Mesendoderm (in vitro differentiated cells): ENCODE results near the gene ADPRS.

Source experiments
- DNase-seq: peaks from one replicate; pipeline ENCODE4 v3.0.0; 2013
- H2AK5ac ChIP-seq: 2 replicates; pipeline ENCODE4 v1.6.1; 2013; ENCODE audit warnings: low read length, inconsistent platforms
- H2BK120ac ChIP-seq: 2 replicates; pipeline ENCODE4 v1.6.1; 2013; ENCODE audit warnings: low read depth, mild to moderate bottlenecking, low read length, moderate library complexity, mixed read lengths
- H2BK15ac ChIP-seq: replicated peaks from 2 replicates; pipeline ENCODE4 v1.6.1; 2013; ENCODE audit warnings: low read depth, mild to moderate bottlenecking, moderate library complexity
- H2BK5ac ChIP-seq: 2 replicates; pipeline ENCODE4 v1.6.1; 2013; ENCODE audit warnings: low read length, inconsistent platforms
- H3K18ac ChIP-seq: 2 replicates; pipeline ENCODE4 v1.6.1; 2013; ENCODE audit warnings: mild to moderate bottlenecking, low read length, mixed read lengths
- H3K23ac ChIP-seq: one replicate; pipeline ENCODE4 v1.6.1; 2013; ENCODE audit warnings: low read length
- H3K27ac ChIP-seq: 2 replicates; pipeline ENCODE4 v1.5.1; 2013; ENCODE audit warnings: low read depth, mild to moderate bottlenecking, inconsistent platforms, low read length, moderate library complexity
- H3K27me3 ChIP-seq: 2 replicates; pipeline ENCODE4 v1.6.1; 2013; ENCODE audit warnings: low read length, control low read depth, mild to moderate bottlenecking, inconsistent platforms; ENCODE audit not compliant: insufficient read depth, poor library complexity
- H3K36me3 ChIP-seq: 2 replicates; pipeline ENCODE4 v1.6.1; 2013; ENCODE audit warnings: low read length, inconsistent platforms; ENCODE audit not compliant: control insufficient read depth, insufficient read depth
- H3K4ac ChIP-seq: one replicate; pipeline ENCODE4 v1.6.1; 2013; ENCODE audit warnings: low read depth, mild to moderate bottlenecking, low read length, moderate library complexity
- H3K4me1 ChIP-seq: 2 replicates; pipeline ENCODE4 v1.6.1; 2013; ENCODE audit warnings: low read depth, low read length, inconsistent platforms; ENCODE audit not compliant: control insufficient read depth
- H3K4me2 ChIP-seq: 2 replicates; pipeline ENCODE4 v1.6.1; 2013; ENCODE audit warnings: low read length
- H3K4me3 ChIP-seq: 2 replicates; pipeline ENCODE4 v1.5.1; 2013; ENCODE audit warnings: mild to moderate bottlenecking, low read length
- H3K56ac ChIP-seq: one replicate; pipeline ENCODE4 v1.6.1; 2013; ENCODE audit warnings: low read length
- H3K79me1 ChIP-seq: 2 replicates; pipeline ENCODE4 v1.6.1; 2013; ENCODE audit warnings: low read length, inconsistent platforms
- H3K79me2 ChIP-seq: 2 replicates; pipeline ENCODE4 v1.6.1; 2013; ENCODE audit warnings: mild to moderate bottlenecking, low read length; ENCODE audit not compliant: control insufficient read depth, insufficient read depth
- H3K9ac ChIP-seq: 2 replicates; pipeline ENCODE4 v1.6.1; 2013; ENCODE audit warnings: low read length, inconsistent platforms
- H4K5ac ChIP-seq: one replicate; pipeline ENCODE4 v1.6.1; 2013; ENCODE audit warnings: low read length
- H4K8ac ChIP-seq: one replicate; pipeline ENCODE4 v1.6.1; 2013; ENCODE audit warnings: low read depth, mild to moderate bottlenecking, control low read depth, low read length, moderate library complexity
- WGBS: extraction: QIAGEN DNeasy Blood & Tissue Kit; methylation state at CpG from one replicate; pipeline ENCODE4 v1.1.7; 2013; ENCODE audit warnings: low lambda C conversion rate, missing lambda C conversion rate; ENCODE audit not compliant: insufficient coverage; ENCODE audit errors: extremely low coverage; 5-methylcytosine and 5-hydroxymethylcytosine counted together

Gene ADPRS

DNA sequence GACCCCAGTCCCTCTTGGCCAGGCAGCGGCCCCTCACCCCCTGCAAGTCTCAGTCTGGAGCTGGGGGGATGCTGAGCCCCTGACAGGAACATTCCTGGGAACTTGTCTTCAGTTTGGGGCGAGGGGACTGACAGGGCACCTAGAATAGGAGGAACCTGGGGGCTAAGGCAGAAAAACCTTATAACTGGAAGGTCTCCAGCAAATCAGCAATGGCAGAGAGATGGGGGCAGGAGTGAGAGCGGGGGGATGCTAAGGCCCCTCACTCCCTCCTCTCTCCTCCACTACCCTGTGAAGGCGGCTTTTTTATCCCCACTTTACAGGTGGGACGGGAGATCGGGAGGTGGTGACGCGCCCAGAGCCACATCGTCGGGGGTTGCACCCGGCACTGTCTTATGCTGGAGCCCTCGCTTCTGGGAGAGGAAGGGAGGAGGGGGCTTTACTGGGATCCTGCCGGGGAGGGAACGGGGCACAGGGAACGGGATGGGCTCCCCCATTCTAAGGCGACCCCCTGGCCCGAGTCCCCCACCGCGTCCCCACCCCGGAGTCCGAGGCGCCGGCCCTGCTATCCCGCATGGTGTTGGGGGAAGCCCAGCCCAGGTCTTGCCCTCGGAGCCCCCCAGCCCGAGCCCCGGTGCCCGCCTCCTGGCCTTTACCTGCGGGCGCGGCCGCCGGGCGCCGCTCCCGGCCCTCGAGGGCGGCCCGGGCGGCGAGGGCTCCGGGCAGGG lies 35.9 kb downstream of the ADPRS start:
- Histone ChIP-seq H2BK5ac (no peak overlapping the region), H3K27ac (no peak overlapping the region), H3K36me3 (no peaks in the 10 kb centered on the region), H4K5ac (no peak overlapping the region), H2BK15ac (no peak overlapping the region), H3K23ac (no peak overlapping the region), H3K9ac (no peak overlapping the region), H3K18ac (peak overlapping the region; percentile 9), H2AK5ac (no peak overlapping the region), H3K79me2 (no peaks in the 10 kb centered on the region), H3K56ac (no peak overlapping the region), H3K4me1 (no peaks in the 10 kb centered on the region), H3K4ac (no peak overlapping the region), H2BK120ac (no peak overlapping the region), H3K4me2 (no peak overlapping the region), H3K79me1 (no peaks in the 10 kb centered on the region), H3K27me3 (peaks cover 23% of the 10 kb centered on the region), H4K8ac (no peak overlapping the region), H3K4me3 (no peak overlapping the region)
- WGBS = no CpG with 5 or more reads among the region's 42 CpGs
- DNase-seq = no peak

DNA sequence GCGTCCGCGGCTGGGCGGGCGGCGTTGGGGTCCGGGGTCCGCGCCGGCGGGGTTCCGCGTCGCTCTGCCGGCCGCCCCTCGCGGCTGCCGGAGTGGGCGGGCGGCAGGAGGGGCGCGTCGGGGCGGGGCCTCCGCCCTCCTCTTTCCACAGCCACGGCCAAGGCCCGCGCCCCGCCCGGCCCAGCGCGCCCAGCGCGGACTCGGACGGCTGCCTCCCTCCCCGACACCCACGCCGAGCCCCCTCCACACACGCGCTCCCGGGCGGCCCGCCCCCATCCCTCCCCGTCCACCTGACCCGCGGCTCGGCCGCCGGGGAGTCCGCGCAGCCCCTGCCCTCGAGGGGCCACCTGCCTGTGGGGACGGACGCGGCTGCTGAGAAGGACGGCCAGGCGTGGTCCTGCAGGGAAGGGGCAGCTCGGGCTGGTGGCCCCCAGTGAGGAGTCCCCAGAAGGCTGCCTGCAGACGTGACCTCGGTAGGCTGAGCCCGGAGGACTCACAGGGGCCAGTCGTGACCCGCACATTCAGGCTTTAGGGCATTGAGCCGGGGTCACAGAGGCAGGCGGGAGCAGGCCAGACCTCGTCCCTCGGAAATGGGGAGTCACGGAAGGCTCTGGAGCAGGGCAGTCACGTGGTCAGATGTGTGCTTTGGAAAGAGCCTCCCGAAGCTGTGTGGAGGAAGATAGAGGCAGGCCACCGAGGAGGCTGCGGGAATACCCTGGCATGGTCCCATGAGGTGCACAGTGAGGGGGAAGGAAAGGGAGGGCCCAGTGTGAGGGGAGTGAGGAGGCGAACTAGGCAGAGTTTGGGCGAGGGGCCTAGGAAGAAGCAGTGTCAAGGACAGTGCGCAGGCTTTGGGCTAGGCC lies 36.7 kb downstream of the ADPRS start, which contains the start of gene COL8A2:
TSS of gene COL8A2 (minus strand) at position 94 of the 863 bp plus-strand sequence. CDS start 24,980 bp downstream, outside the sequence.
- no peaks in the 10 kb centered on the region for H3K36me3 ChIP-seq
- H2BK120ac ChIP-seq = no peak within 1 kb of the TSS
- H3K4me2 ChIP-seq = peak within 1 kb of the TSS; percentile 29
- no peak within 1 kb of the TSS for H4K8ac ChIP-seq
- no CpG with 5 or more reads among the region's 77 CpGs for whole genome bisulfite sequencing
- H3K18ac ChIP-seq = peak within 1 kb of the TSS; percentile 9
- H3K27ac ChIP-seq = no peak within 1 kb of the TSS
- H4K5ac ChIP-seq = no peak within 1 kb of the TSS
- peaks cover 23% of the 10 kb centered on the region for H3K27me3 ChIP-seq
- H3K79me2 ChIP-seq = no peaks in the 10 kb centered on the region
- H3K4ac ChIP-seq = no peak within 1 kb of the TSS
- no peak within 1 kb of the TSS for H2AK5ac ChIP-seq
- no peak for DNase-seq
- H3K9ac ChIP-seq = peak within 1 kb of the TSS; percentile 38
- no peak within 1 kb of the TSS for H2BK5ac ChIP-seq
- peak within 1 kb of the TSS; percentile 57 for H3K23ac ChIP-seq
- no peaks in the 10 kb centered on the region for H3K4me1 ChIP-seq
- H2BK15ac ChIP-seq = no peak within 1 kb of the TSS
- H3K79me1 ChIP-seq = no peaks in the 10 kb centered on the region
- peak within 1 kb of the TSS; percentile 64 for H3K56ac ChIP-seq
- H3K4me3 ChIP-seq = no peak within 1 kb of the TSS

DNA sequence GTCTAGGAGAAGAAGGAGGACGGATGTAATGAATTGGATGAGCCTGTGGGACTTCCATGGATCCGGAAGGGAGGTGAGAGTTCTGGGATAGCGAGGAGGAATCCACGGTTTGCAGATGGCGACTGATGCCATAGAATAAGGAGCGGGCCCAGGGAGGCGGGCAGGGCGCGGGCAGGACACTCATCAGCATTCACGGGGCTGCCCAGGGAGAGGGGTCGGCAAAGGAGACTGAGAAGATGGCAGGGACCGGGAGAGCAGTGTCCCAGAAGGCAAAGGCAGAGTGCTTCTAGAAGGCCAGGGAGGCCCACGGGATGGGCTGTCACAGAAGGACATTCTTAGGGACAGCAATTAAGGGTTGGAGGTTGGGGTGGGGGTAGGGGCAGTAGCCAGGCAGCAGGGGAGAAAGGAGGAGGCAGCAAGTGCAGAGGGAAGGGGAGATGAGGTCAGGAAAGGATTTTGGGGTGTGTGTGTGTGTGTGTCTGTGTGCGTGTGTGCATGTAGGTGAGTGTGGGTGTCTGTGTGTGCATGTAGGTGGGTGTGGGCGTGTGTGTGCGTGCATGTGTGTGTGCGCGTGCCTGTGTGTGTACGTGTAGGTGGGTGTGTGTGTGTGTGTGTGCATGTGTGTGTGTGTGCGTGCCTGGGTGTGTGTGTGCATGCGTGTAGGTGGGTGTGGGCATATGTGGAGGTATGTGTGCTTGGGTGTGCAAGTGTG lies 37.5 kb downstream of the ADPRS start:
- H2AK5ac ChIP-seq = no peak overlapping the region
- WGBS = no CpG with 5 or more reads among the region's 21 CpGs
- H3K79me2 ChIP-seq = no peaks in the 10 kb centered on the region
- H3K4me1 ChIP-seq = no peaks in the 10 kb centered on the region
- H3K4me2 ChIP-seq = no peak overlapping the region
- H3K18ac ChIP-seq = no peak overlapping the region
- no peak overlapping the region for H3K9ac ChIP-seq
- H3K56ac ChIP-seq = no peak overlapping the region
- H2BK15ac ChIP-seq = no peak overlapping the region
- H3K36me3 ChIP-seq = no peaks in the 10 kb centered on the region
- H3K23ac ChIP-seq = peak overlapping the region; percentile 57
- no peak overlapping the region for H3K4me3 ChIP-seq
- peaks cover 23% of the 10 kb centered on the region for H3K27me3 ChIP-seq
- no peak for DNase-seq
- H4K8ac ChIP-seq = no peak overlapping the region
- H3K27ac ChIP-seq = no peak overlapping the region
- no peak overlapping the region for H4K5ac ChIP-seq
- no peak overlapping the region for H2BK120ac ChIP-seq
- H3K4ac ChIP-seq = no peak overlapping the region
- no peaks in the 10 kb centered on the region for H3K79me1 ChIP-seq
- no peak overlapping the region for H2BK5ac ChIP-seq

DNA sequence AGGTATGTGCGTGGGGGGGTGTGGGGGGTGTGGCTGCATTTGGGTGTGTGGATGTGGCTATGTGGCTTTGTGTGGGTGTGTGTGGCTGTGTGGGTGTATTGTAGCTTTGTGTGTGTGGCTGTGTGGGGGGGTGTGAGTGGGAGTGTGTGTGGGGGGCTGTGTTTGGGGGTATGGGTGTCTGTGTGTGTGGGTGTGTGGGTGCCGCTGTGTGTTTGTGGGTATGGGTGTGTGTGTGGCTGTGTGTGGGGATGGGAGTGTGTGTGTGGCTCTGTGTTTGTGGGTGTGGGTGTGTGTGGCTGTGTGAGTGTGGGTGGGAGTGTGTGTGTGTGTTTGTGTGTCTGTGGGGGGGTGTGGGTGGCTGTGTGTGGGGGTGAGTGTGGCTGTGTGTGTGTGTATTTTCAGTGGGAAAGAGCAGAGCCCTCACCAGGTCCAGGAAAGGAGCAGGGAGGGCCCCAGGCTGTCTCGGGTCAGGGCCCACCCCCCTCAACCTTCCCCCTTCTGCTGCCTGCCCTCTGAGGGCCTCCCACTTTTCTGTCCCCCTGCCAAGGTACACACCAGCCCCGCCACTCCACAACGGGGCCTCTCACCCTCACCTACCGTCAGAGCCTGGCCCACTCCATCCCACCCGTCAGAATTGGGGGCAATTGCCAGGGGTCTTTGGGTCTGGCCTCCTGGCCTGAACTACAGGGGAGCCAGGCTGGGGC lies 38.3 kb downstream of the ADPRS start:
- no peaks in the 10 kb centered on the region for H3K36me3 ChIP-seq
- no peak overlapping the region for H2BK5ac ChIP-seq
- no peak overlapping the region for H3K4me2 ChIP-seq
- no peak overlapping the region for H4K5ac ChIP-seq
- no peak overlapping the region for H3K27ac ChIP-seq
- no peak overlapping the region for H3K56ac ChIP-seq
- no peaks in the 10 kb centered on the region for H3K79me2 ChIP-seq
- H2BK15ac ChIP-seq = no peak overlapping the region
- H4K8ac ChIP-seq = no peak overlapping the region
- no peak overlapping the region for H3K4me3 ChIP-seq
- H3K79me1 ChIP-seq = no peaks in the 10 kb centered on the region
- peaks cover 23% of the 10 kb centered on the region for H3K27me3 ChIP-seq
- H3K4me1 ChIP-seq = no peaks in the 10 kb centered on the region
- H3K4ac ChIP-seq = no peak overlapping the region
- no peak overlapping the region for H3K18ac ChIP-seq
- no peak for DNase-seq
- H2AK5ac ChIP-seq = no peak overlapping the region
- no CpG with 5 or more reads among the region's 7 CpGs for WGBS
- H3K23ac ChIP-seq = no peak overlapping the region
- H3K9ac ChIP-seq = no peak overlapping the region
- H2BK120ac ChIP-seq = no peak overlapping the region

DNA sequence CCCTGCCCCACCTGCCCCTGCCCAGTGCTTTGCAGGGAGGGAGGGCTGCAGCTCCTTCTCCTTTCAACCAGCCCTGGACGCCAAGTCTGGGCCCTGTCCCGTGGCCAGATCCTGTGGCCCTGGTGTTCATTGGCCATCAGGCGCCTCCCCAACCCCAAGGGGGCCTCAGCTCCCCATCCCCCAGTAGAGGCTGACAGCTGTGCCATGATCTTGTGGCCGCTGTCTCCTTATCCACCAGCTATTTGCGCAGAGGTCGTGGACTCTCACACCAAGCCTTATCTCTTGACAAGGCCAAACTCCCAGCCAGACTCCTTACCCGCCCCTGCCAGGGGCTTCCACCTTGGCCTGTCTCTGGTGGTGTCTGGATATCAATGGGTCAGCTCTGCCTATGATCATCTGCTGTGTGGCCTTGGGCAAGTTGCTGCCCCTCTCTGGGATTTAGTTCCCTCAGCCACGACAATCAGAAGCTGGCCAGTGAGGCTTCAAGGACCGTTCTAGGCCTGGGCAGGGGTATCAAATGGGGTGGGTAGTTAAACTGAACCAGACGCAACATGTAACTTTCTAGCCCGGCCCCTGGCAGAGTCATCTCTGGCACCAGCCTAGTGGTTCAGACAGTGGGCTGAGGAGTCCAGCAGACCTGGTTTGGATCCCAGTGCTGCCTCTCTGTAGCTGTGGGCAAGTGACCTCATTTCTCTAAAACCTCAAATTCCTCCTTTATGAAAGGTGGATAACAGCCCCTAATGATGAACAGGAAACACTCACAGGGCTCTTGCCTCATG lies 39.6 kb downstream of the ADPRS start:
- no peak overlapping the region for H2AK5ac ChIP-seq
- H4K5ac ChIP-seq = no peak overlapping the region
- no peak overlapping the region for H2BK5ac ChIP-seq
- no peak overlapping the region for H3K4ac ChIP-seq
- no peak overlapping the region for H3K9ac ChIP-seq
- no peak overlapping the region for H3K27ac ChIP-seq
- H2BK120ac ChIP-seq = no peak overlapping the region
- no peaks in the 10 kb centered on the region for H3K79me2 ChIP-seq
- no peak overlapping the region for H3K4me2 ChIP-seq
- no peaks in the 10 kb centered on the region for H3K36me3 ChIP-seq
- no peaks in the 10 kb centered on the region for H3K79me1 ChIP-seq
- H4K8ac ChIP-seq = no peak overlapping the region
- no peak overlapping the region for H3K23ac ChIP-seq
- H3K4me3 ChIP-seq = no peak overlapping the region
- no peak for DNase-seq
- WGBS = no CpG with 5 or more reads among the region's 11 CpGs
- H2BK15ac ChIP-seq = no peak overlapping the region
- H3K18ac ChIP-seq = no peak overlapping the region
- H3K56ac ChIP-seq = no peak overlapping the region
- no peaks in the 10 kb centered on the region for H3K4me1 ChIP-seq
- peaks cover 20% of the 10 kb centered on the region for H3K27me3 ChIP-seq
